OCI-LY7 (cell line): Measurements from ENCODE around the gene RSKR.

ENCODE experiments used
- EZH2phosphoT487 ChIP-seq: fragments of 200-600 bp; sonication (generic); IDR thresholded peaks from 2 replicates; pipeline ENCODE4 v1.6.1; 2018; ENCODE audit warnings: low read depth, borderline replicate concordance, mild to moderate bottlenecking, mixed run types, antibody characterized with exemption, low read length, moderate library complexity, mixed read lengths
- TF ChIP-seq, protein P1 (sequence below): fragments of 200-600 bp; sonication (generic); conservative IDR thresholded peaks from 2 replicates; pipeline ENCODE4 v1.5.1; 2014; ENCODE audit warnings: mild to moderate bottlenecking, antibody characterized with exemption, low read length, moderate library complexity, mixed read lengths

- TF ChIP-seq, protein P1, sequence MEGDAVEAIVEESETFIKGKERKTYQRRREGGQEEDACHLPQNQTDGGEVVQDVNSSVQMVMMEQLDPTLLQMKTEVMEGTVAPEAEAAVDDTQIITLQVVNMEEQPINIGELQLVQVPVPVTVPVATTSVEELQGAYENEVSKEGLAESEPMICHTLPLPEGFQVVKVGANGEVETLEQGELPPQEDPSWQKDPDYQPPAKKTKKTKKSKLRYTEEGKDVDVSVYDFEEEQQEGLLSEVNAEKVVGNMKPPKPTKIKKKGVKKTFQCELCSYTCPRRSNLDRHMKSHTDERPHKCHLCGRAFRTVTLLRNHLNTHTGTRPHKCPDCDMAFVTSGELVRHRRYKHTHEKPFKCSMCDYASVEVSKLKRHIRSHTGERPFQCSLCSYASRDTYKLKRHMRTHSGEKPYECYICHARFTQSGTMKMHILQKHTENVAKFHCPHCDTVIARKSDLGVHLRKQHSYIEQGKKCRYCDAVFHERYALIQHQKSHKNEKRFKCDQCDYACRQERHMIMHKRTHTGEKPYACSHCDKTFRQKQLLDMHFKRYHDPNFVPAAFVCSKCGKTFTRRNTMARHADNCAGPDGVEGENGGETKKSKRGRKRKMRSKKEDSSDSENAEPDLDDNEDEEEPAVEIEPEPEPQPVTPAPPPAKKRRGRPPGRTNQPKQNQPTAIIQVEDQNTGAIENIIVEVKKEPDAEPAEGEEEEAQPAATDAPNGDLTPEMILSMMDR: 0 out of 2 replicates have a peak, but pooled peaks have one; percentile 27
- TF ChIP-seq EZH2phosphoT487: no peak
Measured at GRCh38 chr17:28575126-28575795, 38.7 kb downstream of the RSKR start.
